ENCODE data around the gene SUSD1. TPM values are rescaled to one million over a fixed set of nuclear protein-coding genes. Genes with fewer than 3 reads are reported as not detected.

SUSD1 gene
- polyA plus RNA-seq, 1 donor (not counting 4 experiments of a cell fraction or from before 2014, with no cell fraction given), result 3.6 TPM

DNA sequence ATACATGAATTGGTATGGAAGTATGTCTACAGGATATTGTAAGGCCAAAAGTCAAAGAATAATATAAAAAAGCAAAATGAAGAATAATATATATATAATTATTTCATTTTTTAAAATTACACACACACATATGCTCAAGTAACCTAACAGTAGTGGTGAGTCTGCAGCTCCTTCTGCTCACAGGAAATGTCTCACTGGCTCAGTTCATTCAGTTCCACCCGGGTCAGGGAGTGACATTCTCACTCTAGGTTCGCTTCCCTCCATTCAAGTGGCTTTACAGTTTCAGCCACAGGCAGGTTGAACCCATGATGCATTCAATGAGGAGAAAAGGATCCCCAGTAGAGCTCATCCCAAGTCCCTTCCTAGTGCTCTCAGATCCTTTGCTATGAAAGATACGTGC, 90.8 kb downstream of the SUSD1 start:
- no peak overlapping the region for H3K4me3 ChIP-seq (ENCODE audit: control insufficient read depth in 2 of 3, extremely low read depth in 1 of 3, insufficient read depth in 2 of 3, low read depth in 1 of 3, low read length in 3 of 3)
- peaks cover 3% of the 10 kb centered on the region for H3K4me1 ChIP-seq (ENCODE audit: control insufficient read depth, extremely low read depth, insufficient read depth, low read length)
- no peaks in the 10 kb centered on the region for H4K20me1 ChIP-seq (ENCODE audit: control insufficient read depth, extremely low read depth, insufficient read depth, low read length)
- FAIRE-seq (no peak), DNase-seq (ENCODE audit: low read depth, low spot score) (no peak)
- no peak overlapping the region for H3K4me2 ChIP-seq (ENCODE audit: control insufficient read depth, extremely low read depth, insufficient read depth, low read depth, low read length)
- no peak overlapping the region for H2AFZ ChIP-seq (ENCODE audit: control insufficient read depth, low read length)
- no peaks in the 10 kb centered on the region for H3K9me1 ChIP-seq (ENCODE audit: control insufficient read depth, extremely low read depth, insufficient read depth, low read length)
- H3K27ac ChIP-seq (ENCODE audit: control insufficient read depth, insufficient read depth, low read length), result no peak overlapping the region
- no peaks in the 10 kb centered on the region for H3K79me2 ChIP-seq (ENCODE audit: control insufficient read depth, insufficient read depth, low read length)
- TF ChIP-seq EZH2 (IDR thresholded peaks at IDR 0.05; ENCODE audit: low read length), result no peak
- TF ChIP-seq, protein P1, sequence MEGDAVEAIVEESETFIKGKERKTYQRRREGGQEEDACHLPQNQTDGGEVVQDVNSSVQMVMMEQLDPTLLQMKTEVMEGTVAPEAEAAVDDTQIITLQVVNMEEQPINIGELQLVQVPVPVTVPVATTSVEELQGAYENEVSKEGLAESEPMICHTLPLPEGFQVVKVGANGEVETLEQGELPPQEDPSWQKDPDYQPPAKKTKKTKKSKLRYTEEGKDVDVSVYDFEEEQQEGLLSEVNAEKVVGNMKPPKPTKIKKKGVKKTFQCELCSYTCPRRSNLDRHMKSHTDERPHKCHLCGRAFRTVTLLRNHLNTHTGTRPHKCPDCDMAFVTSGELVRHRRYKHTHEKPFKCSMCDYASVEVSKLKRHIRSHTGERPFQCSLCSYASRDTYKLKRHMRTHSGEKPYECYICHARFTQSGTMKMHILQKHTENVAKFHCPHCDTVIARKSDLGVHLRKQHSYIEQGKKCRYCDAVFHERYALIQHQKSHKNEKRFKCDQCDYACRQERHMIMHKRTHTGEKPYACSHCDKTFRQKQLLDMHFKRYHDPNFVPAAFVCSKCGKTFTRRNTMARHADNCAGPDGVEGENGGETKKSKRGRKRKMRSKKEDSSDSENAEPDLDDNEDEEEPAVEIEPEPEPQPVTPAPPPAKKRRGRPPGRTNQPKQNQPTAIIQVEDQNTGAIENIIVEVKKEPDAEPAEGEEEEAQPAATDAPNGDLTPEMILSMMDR (optimal IDR thresholded peaks at IDR 0.05 in 1 of 3, IDR thresholded peaks at IDR 0.05 in 1 of 3, conservative IDR thresholded peaks at IDR 0.05 in 1 of 3; ENCODE audit: extremely low read depth in 1 of 3, insufficient read depth in 2 of 3, low read length in 3 of 3), result no peak
- H3K9me3 ChIP-seq (ENCODE audit: control insufficient read depth, low read depth, low read length), result no peaks in the 10 kb centered on the region
- no peaks in the 10 kb centered on the region for H3K36me3 ChIP-seq (ENCODE audit: control insufficient read depth in 2 of 2, extremely low read depth in 1 of 2, insufficient read depth in 2 of 2, low read length in 2 of 2)
- no peak overlapping the region for H3K9ac ChIP-seq (ENCODE audit: control insufficient read depth, extremely low read depth, insufficient read depth, low read length)
- no peaks in the 10 kb centered on the region for H3K27me3 ChIP-seq (ENCODE audit: control insufficient read depth, extremely low read depth, insufficient read depth, low read length)
- dilution Hi-C loops (cut with MboI; ENCODE audit: extremely low pct_ligation_motif_present, low sequenced_read_pairs), result no loop called here

DNA sequence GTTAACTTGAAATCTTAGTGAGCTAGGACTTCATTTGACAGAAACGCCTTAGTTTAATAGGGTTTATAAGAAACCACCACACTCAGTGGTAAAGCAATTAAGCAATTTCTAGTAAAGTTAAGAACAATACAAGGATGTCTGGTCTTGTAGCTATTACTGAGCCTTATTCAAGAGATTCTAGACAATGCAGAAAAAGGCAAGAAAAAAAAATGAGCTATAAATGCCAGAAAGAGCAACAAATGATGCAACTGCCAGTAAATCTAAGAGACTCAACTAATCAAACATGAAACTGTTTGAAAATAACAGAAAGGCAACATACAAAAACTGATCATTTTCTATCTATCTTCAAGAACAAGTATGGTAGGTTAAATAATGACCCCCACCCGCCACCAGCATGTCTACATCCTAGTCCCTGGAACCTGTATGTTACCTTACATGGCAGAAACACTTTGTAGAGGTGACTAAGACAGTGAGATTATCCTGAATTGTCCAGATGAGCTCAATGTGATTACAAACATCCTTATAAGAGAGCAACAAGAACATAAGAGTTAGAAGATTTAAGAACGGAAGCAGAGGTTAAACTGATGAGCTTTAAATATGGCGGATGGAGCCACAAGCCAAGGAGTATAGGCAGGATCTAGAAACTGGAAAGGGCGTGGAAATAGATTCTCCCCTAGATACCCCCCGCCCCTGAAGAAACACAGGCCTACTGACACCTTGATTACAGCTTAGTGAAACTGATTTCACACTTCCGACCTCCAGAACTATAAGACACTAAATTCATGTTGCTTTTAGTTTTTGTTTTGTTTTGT, 93.0 kb downstream of the SUSD1 start:
- Histone ChIP-seq H3K9ac (ENCODE audit: control insufficient read depth, extremely low read depth, insufficient read depth, low read length) (no peak overlapping the region), H2AFZ (ENCODE audit: control insufficient read depth, low read length) (no peak overlapping the region), H3K4me3 (ENCODE audit: control insufficient read depth in 2 of 3, extremely low read depth in 1 of 3, insufficient read depth in 2 of 3, low read depth in 1 of 3, low read length in 3 of 3) (no peak overlapping the region), H3K27ac (ENCODE audit: control insufficient read depth, insufficient read depth, low read length) (no peak overlapping the region), H3K4me2 (ENCODE audit: control insufficient read depth, extremely low read depth, insufficient read depth, low read depth, low read length) (no peak overlapping the region), H3K27me3 (ENCODE audit: control insufficient read depth, extremely low read depth, insufficient read depth, low read length) (no peaks in the 10 kb centered on the region), H3K4me1 (ENCODE audit: control insufficient read depth, extremely low read depth, insufficient read depth, low read length) (peaks cover 3% of the 10 kb centered on the region), H3K9me1 (ENCODE audit: control insufficient read depth, extremely low read depth, insufficient read depth, low read length) (no peaks in the 10 kb centered on the region), H3K36me3 (ENCODE audit: control insufficient read depth in 2 of 2, extremely low read depth in 1 of 2, insufficient read depth in 2 of 2, low read length in 2 of 2) (no peaks in the 10 kb centered on the region), H3K79me2 (ENCODE audit: control insufficient read depth, insufficient read depth, low read length) (no peaks in the 10 kb centered on the region), H4K20me1 (ENCODE audit: control insufficient read depth, extremely low read depth, insufficient read depth, low read length) (no peaks in the 10 kb centered on the region), H3K9me3 (ENCODE audit: control insufficient read depth, low read depth, low read length) (no peaks in the 10 kb centered on the region)
- TF ChIP-seq, protein P1 (optimal IDR thresholded peaks at IDR 0.05 in 1 of 3, IDR thresholded peaks at IDR 0.05 in 1 of 3, conservative IDR thresholded peaks at IDR 0.05 in 1 of 3; ENCODE audit: extremely low read depth in 1 of 3, insufficient read depth in 2 of 3, low read length in 3 of 3), result no peak
- no peak for TF ChIP-seq EZH2 (IDR thresholded peaks at IDR 0.05; ENCODE audit: low read length)
- no peak for DNase-seq (ENCODE audit: low read depth, low spot score)
- dilution Hi-C loops (cut with MboI; ENCODE audit: extremely low pct_ligation_motif_present, low sequenced_read_pairs), result no loop called here
- no peak for FAIRE-seq

Measured in keratinocyte (primary cell).